IMR-90 (cell line): ENCODE results near the gene RGP1. TPM values are rescaled to one million over a fixed set of nuclear protein-coding genes. Genes with fewer than 3 reads are reported as not detected.

Source experiments
- ATAC-seq: fragments of 200-7000 bp; cut with Tn5 transposase; 2 replicates; pipeline ENCODE4 v1.9.1; 2020; ENCODE audit warnings: low read depth, mild to moderate bottlenecking, moderate library complexity
- BruUV-seq: library from RNA; stranded (reverse); fragments of 400-500 nt; replicated peaks from 2 replicates; lab custom pipeline; 2021; lab: Mats Ljungman, UMichigan
- CTCF ChIA-PET: fragments of 300-600 bp; formaldehyde crosslinking; extraction: SDS; loops from one replicate; lab custom pipeline; 2021; ENCODE audit warnings: antibody characterized with exemption; lab: Yijun Ruan, JAX
- POLR2A ChIA-PET: fragments of 300-600 bp; sonication (Branson Sonifier 250); formaldehyde crosslinking; loops from one replicate; lab custom pipeline; 2022; ENCODE audit warnings: antibody characterized with exemption; ENCODE audit not compliant: unreplicated experiment; lab: Charles Lee
- DNase-seq: peaks from one replicate; pipeline ENCODE4 v3.0.0; 2013
- H2AFZ ChIP-seq: replicated peaks from 2 replicates; pipeline ENCODE3; 2013; ENCODE audit warnings: low read length, mild to moderate bottlenecking; ENCODE audit not compliant: poor library complexity
- H2AK5ac ChIP-seq: 2 replicates; pipeline ENCODE4 v1.6.1; 2013; ENCODE audit warnings: low read depth, low read length, inconsistent platforms
- H2AK9ac ChIP-seq: replicated peaks from 2 replicates; pipeline ENCODE3; 2013; ENCODE audit warnings: mild to moderate bottlenecking, low read depth, low read length, moderate library complexity; ENCODE audit not compliant: poor library complexity
- H2BK120ac ChIP-seq: 2 replicates; pipeline ENCODE4 v1.6.1; 2013; ENCODE audit warnings: low read depth, low read length, inconsistent platforms
- H2BK15ac ChIP-seq: 3 replicates; pipeline ENCODE4 v1.6.1; 2013; ENCODE audit warnings: low read depth, low read length, inconsistent platforms
- H2BK20ac ChIP-seq: 2 replicates; pipeline ENCODE4 v1.6.1; 2013; ENCODE audit warnings: low read depth, mild to moderate bottlenecking, inconsistent platforms, low read length, moderate library complexity
- H2BK5ac ChIP-seq: 2 replicates; pipeline ENCODE4 v1.6.1; 2013; ENCODE audit warnings: mild to moderate bottlenecking, low read depth, low read length, inconsistent platforms; ENCODE audit not compliant: poor library complexity, severe bottlenecking
- H3K14ac ChIP-seq: replicated peaks from 2 replicates; pipeline ENCODE4 v1.6.1; 2013; ENCODE audit warnings: low read depth, low read length, inconsistent platforms
- H3K18ac ChIP-seq: 2 replicates; pipeline ENCODE4 v1.6.1; 2013; ENCODE audit warnings: low read depth, low read length, control low read depth
- H3K23ac ChIP-seq: 2 replicates; pipeline ENCODE4 v1.6.1; 2013; ENCODE audit warnings: low read depth, low read length, inconsistent platforms
- H3K27ac ChIP-seq: 2 replicates; pipeline ENCODE4 v1.5.1; 2013; ENCODE audit warnings: mild to moderate bottlenecking, control low read depth, low read length; ENCODE audit not compliant: insufficient read depth
- H3K27me3 ChIP-seq: 2 replicates; pipeline ENCODE4 v1.6.1; 2013; ENCODE audit warnings: low read length; ENCODE audit not compliant: control insufficient read depth, insufficient read depth
- H3K36me3 ChIP-seq: 2 replicates; pipeline ENCODE4 v1.6.1; 2013; ENCODE audit warnings: low read length, mixed read lengths; ENCODE audit not compliant: control insufficient read depth, insufficient read depth
- H3K4ac ChIP-seq: 2 replicates; pipeline ENCODE4 v1.6.1; 2013; ENCODE audit warnings: low read depth, low read length, inconsistent platforms
- H3K4me1 ChIP-seq: 2 replicates; pipeline ENCODE4 v1.6.1; 2013; ENCODE audit warnings: low read length, mixed read lengths; ENCODE audit not compliant: control insufficient read depth, insufficient read depth
- H3K4me2 ChIP-seq: 2 replicates; pipeline ENCODE4 v1.6.1; 2013; ENCODE audit warnings: low read depth, mild to moderate bottlenecking, control low read depth, low read length, moderate library complexity
- H3K4me3 ChIP-seq: 2 replicates; pipeline ENCODE4 v1.5.1; 2013; ENCODE audit warnings: low read depth, mild to moderate bottlenecking, control low read depth, low read length, moderate library complexity; ENCODE audit not compliant: insufficient read depth
- H3K56ac ChIP-seq: 2 replicates; pipeline ENCODE4 v1.6.1; 2013; ENCODE audit warnings: low read length, inconsistent platforms; ENCODE audit not compliant: insufficient read depth; ENCODE audit errors: extremely low read depth
- H3K79me1 ChIP-seq, 2 experiments: 2 replicates each; pipeline ENCODE4 v1.6.1; 2013; ENCODE audit warnings: low read length in 2 of 2, inconsistent platforms in 1 of 2, low read depth in 1 of 2
- H3K9ac ChIP-seq: 2 replicates; pipeline ENCODE4 v1.6.1; 2013; ENCODE audit warnings: low read depth, low read length, control low read depth
- H3K9me1 ChIP-seq: 2 replicates; pipeline ENCODE4 v1.6.1; 2013; ENCODE audit warnings: low read length, inconsistent platforms; ENCODE audit not compliant: insufficient read depth
- H3K9me3 ChIP-seq: 2 replicates; pipeline ENCODE4 v1.6.1; 2013; ENCODE audit warnings: low read length; ENCODE audit not compliant: control insufficient read depth, insufficient read depth
- H4K20me1 ChIP-seq: 2 replicates; pipeline ENCODE4 v1.6.1; 2013; ENCODE audit warnings: low read length, inconsistent platforms; ENCODE audit not compliant: insufficient read depth
- H4K5ac ChIP-seq: 2 replicates; pipeline ENCODE4 v1.6.1; 2013; ENCODE audit warnings: mild to moderate bottlenecking, low read depth, low read length, control low read depth
- H4K8ac ChIP-seq, 2 experiments: 2 replicates each; pipeline ENCODE4 v1.6.1; 2013; ENCODE audit warnings: low read depth in 2 of 2, low read length in 2 of 2, control low read depth in 1 of 2, inconsistent platforms in 1 of 2
- H4K91ac ChIP-seq: 2 replicates; pipeline ENCODE4 v1.6.1; 2013; ENCODE audit warnings: low read depth, low read length, inconsistent platforms; ENCODE audit not compliant: insufficient read depth
- BHLHE40 ChIP-seq: fragments of 150-350 bp; IDR thresholded peaks from 2 replicates; pipeline ENCODE4 v1.6.1; 2016; ENCODE audit warnings: mild to moderate bottlenecking, low read depth, low read length
- CEBPB ChIP-seq: IDR thresholded peaks from 2 replicates; pipeline ENCODE4 v1.6.1; 2012; ENCODE audit warnings: low read depth, low read length, improper control_type of control experiment
- ELK1 ChIP-seq: fragments of 150-350 bp; IDR thresholded peaks from 2 replicates; pipeline ENCODE4 v1.6.1; 2016; ENCODE audit warnings: low read depth, mild to moderate bottlenecking, low read length, moderate library complexity, borderline replicate concordance
- FOS ChIP-seq: fragments of 150-350 bp; IDR thresholded peaks from 2 replicates; pipeline ENCODE4 v1.6.1; 2016; ENCODE audit warnings: low read depth, low read length
- MAFK ChIP-seq: IDR thresholded peaks from 2 replicates; pipeline ENCODE4 v1.6.1; 2012; ENCODE audit warnings: low read depth, low read length, improper control_type of control experiment
- MAZ ChIP-seq: IDR thresholded peaks from 2 replicates; pipeline ENCODE4 v1.6.1; 2012; ENCODE audit warnings: low read depth, mild to moderate bottlenecking, low read length, improper control_type of control experiment, moderate library complexity, borderline replicate concordance
- MXI1 ChIP-seq: IDR thresholded peaks from 2 replicates; pipeline ENCODE4 v1.6.1; 2012; ENCODE audit warnings: low read depth, mild to moderate bottlenecking, low read length, moderate library complexity, borderline replicate concordance
- NFE2L2 ChIP-seq: fragments of 150-350 bp; IDR thresholded peaks from 2 replicates; pipeline ENCODE4 v1.6.1; 2016; ENCODE audit warnings: low read depth, mild to moderate bottlenecking, low read length
- RAD21 ChIP-seq: IDR thresholded peaks from 2 replicates; pipeline ENCODE4 v1.6.1; 2012; ENCODE audit warnings: low read length, improper control_type of control experiment
- USF2 ChIP-seq: fragments of 150-350 bp; IDR thresholded peaks from 2 replicates; pipeline ENCODE4 v1.6.1; 2017; ENCODE audit warnings: mild to moderate bottlenecking, antibody characterized with exemption, low read length, low read depth
- WGBS, 2 experiments: methylation state at CpG; one replicate each; pipeline versions ENCODE4 v1.1.5 to v1.1.7; 2013; ENCODE audit warnings: missing lambda C conversion rate in 2 of 2; ENCODE audit not compliant: insufficient read length in 1 of 2; ENCODE audit errors: extremely low coverage in 2 of 2; 5-methylcytosine and 5-hydroxymethylcytosine counted together
- dilution Hi-C: fragments of 300-500 bp; cut with HindIII; formaldehyde crosslinking; loops from one replicate; pipeline ENCODE4 v1.14.3; 2018; ENCODE audit warnings: low sequenced_read_pairs; ENCODE audit not compliant: unreplicated experiment
- in situ Hi-C: fragments of 300-500 bp; cut with MboI; formaldehyde crosslinking; loops from 3 replicates; pipeline ENCODE4 v1.14.3; 2019; ENCODE audit warnings: low sequenced_read_pairs, inconsistent platforms, mixed read lengths
- intact Hi-C: fragments of 100-400 bp; cut with micrococcal nuclease; formaldehyde crosslinking; loops from 2 replicates; pipeline ENCODE4 v1.10.0; 2022
- polyA plus RNA-seq, 3 experiments: library from polyadenylated mRNA; depleted of rRNA; stranded (reverse); fragments of >200 nt; gene quantifications; 2 replicates each; pipeline ENCODE4 v1.2.3, GENCODE V29; 2012; ENCODE audit warnings: low replicate concordance in 1 of 3
- total RNA-seq: library from RNA; depleted of rRNA; stranded (reverse); fragments of >200 nt; gene quantifications from 2 replicates; pipeline ENCODE4 v1.2.3, GENCODE V29; 2012

Gene RGP1
- total and polyA plus RNA-seq, 2 of the 4 experiments (the other 2 are of a cell fraction), result 10.2 to 14.3 TPM

- H3K79me1 ChIP-seq, result peaks cover 36 to 86% of the 10 kb centered on the region in 2 experiments
- H3K27me3 ChIP-seq, result no peaks in the 10 kb centered on the region
- no peak overlapping the region for H2BK20ac ChIP-seq
- no peak for ATAC-seq
- H3K56ac ChIP-seq, result no peak overlapping the region
- no peak overlapping the region for H3K18ac ChIP-seq
- no peak overlapping the region for H3K9ac ChIP-seq
- H4K8ac ChIP-seq, result no peak overlapping the region
- TF ChIP-seq MAFK, result no peak
- no peak for TF ChIP-seq RAD21
- no peak for TF ChIP-seq CEBPB
- TF ChIP-seq FOS, result no peak
- TF ChIP-seq MAZ, result no peak
- TF ChIP-seq MXI1, result no peak
- no peak for TF ChIP-seq ELK1
- no peak for TF ChIP-seq NFE2L2
- no peak for TF ChIP-seq USF2
- TF ChIP-seq BHLHE40, result no peak
- H2BK120ac ChIP-seq, result no peak overlapping the region
- no peak overlapping the region for H3K4me2 ChIP-seq
- no peak overlapping the region for H4K91ac ChIP-seq
- H3K14ac ChIP-seq, result no peak overlapping the region
- intact Hi-C loops (no loop called here), in situ Hi-C loops (no loop called here), dilution Hi-C loops (no loop called here)
- H2BK5ac ChIP-seq, result no peak overlapping the region
- WGBS, 2 experiments, result 100% methylated on average over 3 of the region's 7 CpGs; no CpG with 5 or more reads in 1 of the 2 experiments
- BruUV-seq, result no TSS peak
- no peak overlapping the region for H3K23ac ChIP-seq
- CTCF ChIA-PET, result no interaction called here
- POLR2A ChIA-PET, result interaction anchor here (1.2 kb wide), 1 partner anchor 13 kb away, joined by 6 read pairs; no protein-coding TSS in a partner anchor
- no peak overlapping the region for H2BK15ac ChIP-seq
- peaks cover 10% of the 10 kb centered on the region; the same call in 1 of the 2 replicates for H3K9me1 ChIP-seq
- H3K4me3 ChIP-seq, result no peak overlapping the region
- no peaks in the 10 kb centered on the region; the same call in 1 of the 2 replicates for H3K4me1 ChIP-seq
- H3K36me3 ChIP-seq, result peaks cover 71% of the 10 kb centered on the region
- no peak overlapping the region for H2AK5ac ChIP-seq
- no peak overlapping the region for H2AK9ac ChIP-seq
- H4K5ac ChIP-seq, result no peak overlapping the region
- H3K9me3 ChIP-seq, result no peaks in the 10 kb centered on the region
- H3K4ac ChIP-seq, result no peak overlapping the region
- H2AFZ ChIP-seq, result no peak overlapping the region
- no peak overlapping the region for H3K27ac ChIP-seq
- no peak for DNase-seq
- peaks cover 26% of the 10 kb centered on the region for H4K20me1 ChIP-seq
These were observed 7.3 kb upstream of the RGP1 start for GRCh38 chr9:35741740-35742139.
